ENCODE data around the gene KLHDC8B. TPM values are rescaled to one million over a fixed set of nuclear protein-coding genes. Genes with fewer than 3 reads are reported as not detected.

Gene KLHDC8B
- total RNA-seq, 4 donors from 2014 or later = 53.1 to 63.6 (median 59.3) TPM

DNA sequence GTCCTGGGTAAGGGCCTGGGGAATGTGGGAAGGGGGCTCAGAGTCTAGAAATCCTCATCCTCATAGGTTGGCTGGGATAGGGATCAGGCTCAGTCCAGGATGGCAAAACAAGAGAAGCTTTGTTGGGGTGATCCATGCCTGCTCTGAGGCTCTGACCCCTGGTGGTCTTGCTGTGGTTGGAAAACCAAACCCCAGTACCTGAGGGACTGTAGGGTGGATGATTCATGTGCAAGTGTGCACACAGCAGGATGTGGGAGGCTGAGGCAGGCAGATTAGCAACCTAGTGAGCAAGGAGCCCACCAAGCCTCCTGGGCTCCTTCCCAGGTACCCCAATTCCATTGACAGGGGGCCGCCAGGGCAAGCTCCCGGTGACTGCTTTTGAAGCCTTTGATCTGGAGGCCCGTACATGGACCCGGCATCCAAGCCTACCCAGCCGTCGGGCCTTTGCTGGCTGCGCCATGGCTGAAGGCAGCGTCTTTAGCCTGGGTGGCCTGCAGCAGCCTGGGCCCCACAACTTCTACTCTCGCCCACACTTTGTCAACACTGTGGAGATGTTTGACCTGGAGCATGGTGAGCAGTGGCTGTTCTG, 3.1 kb downstream of the KLHDC8B start:
- H3K4me1 ChIP-seq = peaks cover 41% of the 10 kb centered on the region
- TF ChIP-seq, protein P1, sequence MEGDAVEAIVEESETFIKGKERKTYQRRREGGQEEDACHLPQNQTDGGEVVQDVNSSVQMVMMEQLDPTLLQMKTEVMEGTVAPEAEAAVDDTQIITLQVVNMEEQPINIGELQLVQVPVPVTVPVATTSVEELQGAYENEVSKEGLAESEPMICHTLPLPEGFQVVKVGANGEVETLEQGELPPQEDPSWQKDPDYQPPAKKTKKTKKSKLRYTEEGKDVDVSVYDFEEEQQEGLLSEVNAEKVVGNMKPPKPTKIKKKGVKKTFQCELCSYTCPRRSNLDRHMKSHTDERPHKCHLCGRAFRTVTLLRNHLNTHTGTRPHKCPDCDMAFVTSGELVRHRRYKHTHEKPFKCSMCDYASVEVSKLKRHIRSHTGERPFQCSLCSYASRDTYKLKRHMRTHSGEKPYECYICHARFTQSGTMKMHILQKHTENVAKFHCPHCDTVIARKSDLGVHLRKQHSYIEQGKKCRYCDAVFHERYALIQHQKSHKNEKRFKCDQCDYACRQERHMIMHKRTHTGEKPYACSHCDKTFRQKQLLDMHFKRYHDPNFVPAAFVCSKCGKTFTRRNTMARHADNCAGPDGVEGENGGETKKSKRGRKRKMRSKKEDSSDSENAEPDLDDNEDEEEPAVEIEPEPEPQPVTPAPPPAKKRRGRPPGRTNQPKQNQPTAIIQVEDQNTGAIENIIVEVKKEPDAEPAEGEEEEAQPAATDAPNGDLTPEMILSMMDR (IDR thresholded peaks at IDR 0.05) = no peak
- TF ChIP-seq POLR2A (IDR thresholded peaks at IDR 0.05) (no peak), POLR2AphosphoS5 (IDR thresholded peaks at IDR 0.05) (no peak), EP300 (IDR thresholded peaks at IDR 0.05) (no peak)
- H3K27me3 ChIP-seq = no peaks in the 10 kb centered on the region
- 85% methylated on average over 9 of the region's 9 CpGs for WGBS
- H3K27ac ChIP-seq = no peak overlapping the region
- H3K4me3 ChIP-seq = no peak overlapping the region
- no peak for DNase-seq (ENCODE audit: low spot score in 2 of 2)
- peaks cover 39% of the 10 kb centered on the region for H3K36me3 ChIP-seq
- no peaks in the 10 kb centered on the region for H3K9me3 ChIP-seq

DNA sequence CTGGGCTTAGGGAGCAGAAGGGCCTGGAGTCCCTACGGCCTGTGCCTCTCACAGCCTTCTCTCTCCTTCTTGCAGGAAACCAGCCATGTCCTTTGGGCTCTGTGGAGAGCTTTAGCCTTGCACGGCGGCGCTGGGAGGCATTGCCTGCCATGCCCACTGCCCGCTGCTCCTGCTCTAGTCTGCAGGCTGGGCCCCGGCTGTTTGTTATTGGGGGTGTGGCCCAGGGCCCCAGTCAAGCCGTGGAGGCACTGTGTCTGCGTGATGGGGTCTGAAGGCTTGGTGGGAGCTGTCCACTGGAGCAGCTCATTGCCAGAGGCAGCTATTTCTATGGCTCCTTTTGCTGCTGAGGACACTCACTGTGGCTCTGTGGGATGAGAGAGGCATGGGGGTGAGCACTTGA, 4.1 kb downstream of the KLHDC8B start:
- Histone ChIP-seq H3K4me1 (peaks cover 38% of the 10 kb centered on the region), H3K4me3 (no peak overlapping the region), H3K9me3 (no peaks in the 10 kb centered on the region), H3K27me3 (no peaks in the 10 kb centered on the region), H3K27ac (no peak overlapping the region), H3K36me3 (peaks cover 39% of the 10 kb centered on the region)
- TF ChIP-seq EP300 (IDR thresholded peaks at IDR 0.05) = no peak
- TF ChIP-seq POLR2AphosphoS5 (IDR thresholded peaks at IDR 0.05) = no peak
- TF ChIP-seq, protein P1 (IDR thresholded peaks at IDR 0.05) = no peak
- 66% methylated on average over 3 of the region's 8 CpGs for WGBS
- DNase-seq (ENCODE audit: low spot score in 2 of 2) = no peak

DNA sequence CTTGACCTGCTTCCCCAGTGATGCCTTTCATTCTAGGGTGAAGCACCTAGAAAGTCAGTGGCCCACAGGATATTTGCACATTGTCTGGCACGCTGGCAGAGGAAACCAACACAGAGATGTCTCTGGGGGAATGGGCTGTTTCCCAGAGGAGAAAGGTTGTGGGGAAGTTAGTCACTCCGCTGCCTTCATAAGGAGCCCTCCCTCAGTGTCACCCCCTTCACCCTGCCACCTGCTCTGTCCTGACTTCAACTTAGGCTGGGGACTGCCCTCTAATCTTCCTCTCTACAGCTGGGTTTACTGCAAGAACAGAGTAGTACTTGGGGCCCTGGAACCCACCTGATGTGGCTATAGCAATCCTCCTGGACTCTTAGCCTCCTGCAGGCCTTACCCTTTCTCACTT, 5.7 kb downstream of the KLHDC8B start:
- no peak for DNase-seq (ENCODE audit: low spot score in 2 of 2)
- Histone ChIP-seq H3K4me3 (no peak overlapping the region), H3K4me1 (peaks cover 27% of the 10 kb centered on the region), H3K9me3 (no peaks in the 10 kb centered on the region), H3K27ac (no peak overlapping the region), H3K36me3 (peaks cover 39% of the 10 kb centered on the region), H3K27me3 (no peaks in the 10 kb centered on the region)
- 50% methylated on average over 2 of the region's 2 CpGs for WGBS
- TF ChIP-seq EP300 (IDR thresholded peaks at IDR 0.05) = no peak
- TF ChIP-seq, protein P1 (IDR thresholded peaks at IDR 0.05) = no peak
- no peak for TF ChIP-seq POLR2A (IDR thresholded peaks at IDR 0.05)
- TF ChIP-seq POLR2AphosphoS5 (IDR thresholded peaks at IDR 0.05) = no peak

DNA sequence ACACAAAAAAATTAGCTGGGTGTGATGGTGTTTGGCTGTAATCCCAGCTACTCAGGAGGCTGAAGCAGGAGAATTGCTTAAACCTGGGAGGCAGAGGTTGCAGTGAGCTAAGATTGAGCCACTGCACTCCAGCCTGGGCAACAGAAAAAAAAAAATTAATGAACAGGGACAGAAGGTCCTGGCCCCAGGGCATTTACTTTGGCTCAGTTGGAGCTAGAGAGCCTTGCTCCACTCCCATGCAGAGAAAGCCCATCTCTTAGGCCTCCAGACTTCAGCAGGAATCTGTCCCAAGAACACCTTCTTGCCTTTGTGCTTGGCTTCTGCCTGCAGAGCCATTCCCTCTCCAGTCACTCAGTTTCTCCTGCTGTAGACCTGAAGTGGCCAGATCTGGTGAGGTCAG, 8.7 kb downstream of the KLHDC8B start:
- no peak for DNase-seq (ENCODE audit: low spot score in 2 of 2)
- H3K27ac ChIP-seq = no peak overlapping the region
- H3K36me3 ChIP-seq = peaks cover 27% of the 10 kb centered on the region
- no peaks in the 10 kb centered on the region for H3K9me3 ChIP-seq
- no peak overlapping the region for H3K4me3 ChIP-seq
- no peaks in the 10 kb centered on the region for H3K27me3 ChIP-seq
- TF ChIP-seq, protein P1 (IDR thresholded peaks at IDR 0.05) = no peak
- H3K4me1 ChIP-seq = no peaks in the 10 kb centered on the region

DNA sequence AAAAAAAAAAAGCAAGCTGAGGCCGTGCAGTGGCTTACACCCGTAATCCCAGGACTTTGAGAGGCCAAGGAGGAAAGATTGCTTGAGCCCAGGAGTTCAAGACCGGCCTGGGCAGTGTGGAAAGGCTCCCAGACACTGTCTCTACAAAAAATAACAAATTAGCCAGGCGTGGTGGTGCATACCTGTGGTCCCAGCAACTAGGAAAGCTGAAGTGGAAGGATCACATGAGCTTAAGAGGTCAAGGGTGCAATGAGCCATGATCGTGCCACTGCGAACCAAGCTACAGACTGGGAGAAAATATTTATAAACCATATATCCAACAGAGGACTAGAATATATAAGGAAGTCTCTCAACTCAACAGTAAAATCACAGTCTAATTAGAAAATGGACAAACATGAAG, 10.0 kb downstream of the KLHDC8B start:
- Histone ChIP-seq H3K9me3 (no peaks in the 10 kb centered on the region), H3K4me1 (no peaks in the 10 kb centered on the region), H3K4me3 (no peak overlapping the region), H3K36me3 (peaks cover 15% of the 10 kb centered on the region), H3K27ac (no peak overlapping the region), H3K27me3 (no peaks in the 10 kb centered on the region)
- no peak for DNase-seq (ENCODE audit: low spot score in 2 of 2)
- TF ChIP-seq POLR2AphosphoS5 (IDR thresholded peaks at IDR 0.05) = no peak
- TF ChIP-seq POLR2A (IDR thresholded peaks at IDR 0.05) = no peak
- no peak for TF ChIP-seq EP300 (IDR thresholded peaks at IDR 0.05)
- TF ChIP-seq, protein P1 (IDR thresholded peaks at IDR 0.05) = no peak
- WGBS = 74% methylated on average over 6 of the region's 6 CpGs
